Upper lobe of right lung (tissue), 1 donor: Measurements from ENCODE around the gene IMPA2. TPM values are rescaled to one million over a fixed set of nuclear protein-coding genes. Genes with fewer than 3 reads are reported as not detected.

Experiments
- ATAC-seq: fragments of 200-7000 bp; cut with Tn5 transposase; one replicate; pipeline ENCODE4 v1.9.1; 2020; ENCODE audit warnings: mild to moderate bottlenecking, moderate library complexity
- DNase-seq: peaks from one replicate; pipeline ENCODE4 v3.0.0-alpha.2; 2020
- H3K27ac ChIP-seq: fragments of 200-600 bp; one replicate; pipeline ENCODE4 v1.8.0; 2022
- H3K27me3 ChIP-seq: fragments of 200-600 bp; one replicate; pipeline ENCODE4 v1.8.0; 2022; ENCODE audit warnings: mild to moderate bottlenecking
- H3K36me3 ChIP-seq: fragments of 200-600 bp; one replicate; pipeline ENCODE4 v1.8.0; 2022
- H3K4me1 ChIP-seq: fragments of 200-600 bp; one replicate; pipeline ENCODE4 v1.8.0; 2022
- H3K4me3 ChIP-seq: fragments of 200-600 bp; one replicate; pipeline ENCODE4 v1.8.0; 2022; ENCODE audit warnings: mild to moderate bottlenecking
- H3K9me3 ChIP-seq: fragments of 200-600 bp; one replicate; pipeline ENCODE4 v1.8.0; 2022
- CTCF ChIP-seq: fragments of 200-600 bp; IDR thresholded peaks from one replicate; pipeline ENCODE4 v1.8.0; 2022; ENCODE audit warnings: antibody characterized with exemption
- intact Hi-C: fragments of 100-400 bp; cut with DNase I; formaldehyde crosslinking; loops from one replicate; pipeline ENCODE4 v1.11.0; 2022
- total RNA-seq: library from RNA; stranded (reverse); fragmentation: NEBNext Ultra II Directional; extraction: Animal tissue kit (Norgen Biotek cat#: 25700); gene quantifications from one replicate; pipeline ENCODE4 v1.2.1, GENCODE V29; 2021
- donor health status: DM: no; HTN: yes; CAD: no; lungs with severe emphysema.

IMPA2 gene
- total RNA-seq, 1 donor from 2014 or later, result 54.6 TPM

GRCh38 chr18:12031846-12032245, 50.5 kb downstream of the IMPA2 start:
- H3K27me3 ChIP-seq, result no peaks in the 10 kb centered on the region
- no peak for TF ChIP-seq CTCF
- no peaks in the 10 kb centered on the region for H3K9me3 ChIP-seq
- H3K4me1 ChIP-seq, result no peaks in the 10 kb centered on the region
- H3K4me3 ChIP-seq, result no peak overlapping the region
- H3K36me3 ChIP-seq, result peaks cover 22% of the 10 kb centered on the region
- H3K27ac ChIP-seq, result no peak overlapping the region
- DNase-seq (no peak), ATAC-seq (no peak)
- intact Hi-C loops, result no loop called here

GRCh38 chr18:12032786-12033642, 51.7 kb downstream of the IMPA2 start:
- Histone ChIP-seq H3K36me3 (peaks cover 22% of the 10 kb centered on the region), H3K9me3 (no peaks in the 10 kb centered on the region), H3K4me3 (no peak overlapping the region), H3K27me3 (no peaks in the 10 kb centered on the region), H3K4me1 (no peaks in the 10 kb centered on the region), H3K27ac (no peak overlapping the region)
- DNase-seq (no peak), ATAC-seq (no peak)
- intact Hi-C loops, result no loop called here
- TF ChIP-seq CTCF, result no peak

DNA sequence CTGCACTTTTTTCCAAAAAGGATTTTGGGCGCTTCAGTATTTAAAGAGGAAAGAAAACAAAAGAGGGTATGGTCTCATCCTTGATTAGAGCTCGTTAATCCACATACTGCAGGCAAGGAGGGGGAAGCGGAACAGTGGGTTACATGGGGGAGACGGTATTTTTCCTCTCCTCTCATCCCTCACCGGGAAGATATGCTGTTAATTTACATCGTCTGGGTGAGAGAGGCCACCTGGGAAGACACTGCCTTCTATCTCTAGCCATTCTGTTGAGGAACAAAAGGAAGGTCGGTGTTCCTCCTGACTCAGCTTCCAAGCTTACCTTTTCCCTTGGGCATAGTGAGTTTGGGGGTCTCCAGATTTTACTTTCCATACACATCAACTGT, 52.3 kb downstream of the IMPA2 start:
- no peak for TF ChIP-seq CTCF
- Histone ChIP-seq H3K4me3 (no peak overlapping the region), H3K4me1 (peaks cover 5% of the 10 kb centered on the region), H3K36me3 (peaks cover 17% of the 10 kb centered on the region), H3K9me3 (no peaks in the 10 kb centered on the region), H3K27me3 (no peaks in the 10 kb centered on the region), H3K27ac (no peak overlapping the region)
- ATAC-seq (no peak), DNase-seq (no peak)
- intact Hi-C loops, result no loop called here

GRCh38 chr18:12034241-12035100, 53.2 kb downstream of the IMPA2 start:
- intact Hi-C loops, result no loop called here
- Histone ChIP-seq H3K36me3 (peaks cover 9% of the 10 kb centered on the region), H3K27ac (no peak overlapping the region), H3K4me3 (no peak overlapping the region), H3K27me3 (no peaks in the 10 kb centered on the region), H3K9me3 (no peaks in the 10 kb centered on the region), H3K4me1 (peaks cover 5% of the 10 kb centered on the region)
- TF ChIP-seq CTCF, result no peak
- DNase-seq (no peak), ATAC-seq (no peak)

DNA sequence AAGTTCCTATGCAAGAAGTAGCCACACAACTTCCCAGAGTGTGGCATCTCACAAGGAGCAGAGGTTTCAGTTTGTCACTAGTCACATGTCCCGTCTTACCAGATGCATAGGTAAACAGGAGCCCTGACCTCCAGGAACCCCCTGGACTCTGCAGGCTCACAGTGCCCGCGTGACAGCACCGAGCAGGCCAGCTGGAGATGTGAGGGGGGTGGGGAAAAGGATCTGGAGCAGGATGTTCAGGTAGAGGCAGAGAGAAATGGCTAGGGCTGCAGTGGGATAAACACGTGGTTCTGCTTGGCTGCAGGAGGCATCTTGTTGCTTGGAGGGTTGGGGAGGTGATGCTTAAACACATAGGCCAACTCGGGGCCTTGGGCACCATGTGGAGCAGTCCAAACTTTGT, 54.2 kb downstream of the IMPA2 start:
- intact Hi-C loops, result no loop called here

More for the DNA sequence above, 54.2 kb downstream of the IMPA2 start:
- no peaks in the 10 kb centered on the region for H3K27me3 ChIP-seq
- peaks cover 5% of the 10 kb centered on the region for H3K4me1 ChIP-seq
- peaks cover 1% of the 10 kb centered on the region for H3K36me3 ChIP-seq
- H3K9me3 ChIP-seq, result no peaks in the 10 kb centered on the region
- H3K27ac ChIP-seq, result no peak overlapping the region
- TF ChIP-seq CTCF, result no peak
- no peak overlapping the region for H3K4me3 ChIP-seq
- no peak for DNase-seq
- ATAC-seq, result no peak
